HFFc6 (cell line): ENCODE results near the gene SERPINB5. TPM values are rescaled to one million over a fixed set of nuclear protein-coding genes. Genes with fewer than 3 reads are reported as not detected.

ENCODE experiments used
- DNase-seq: peaks from one replicate; pipeline ENCODE4 v3.0.0-alpha.2; 2018
- H3K27ac Mint-ChIP-seq: 2 replicates; pipeline ENCODE4 v1.8.0; 2020; ENCODE audit warnings: mild to moderate bottlenecking, mixed read lengths
- H3K27me3 Mint-ChIP-seq: 2 replicates; pipeline ENCODE4 v1.8.0; 2021; ENCODE audit warnings: mild to moderate bottlenecking, moderate library complexity, mixed read lengths; ENCODE audit not compliant: insufficient read depth
- H3K36me3 Mint-ChIP-seq: 2 replicates; pipeline ENCODE4 v1.8.0; 2021; ENCODE audit warnings: low read depth, mixed read lengths
- H3K4me1 Mint-ChIP-seq: 2 replicates; pipeline ENCODE4 v1.8.0; 2020; ENCODE audit warnings: low read depth, mixed read lengths
- H3K4me3 Mint-ChIP-seq: 2 replicates; pipeline ENCODE4 v1.8.0; 2020; ENCODE audit warnings: mild to moderate bottlenecking, moderate library complexity, mixed read lengths
- H3K9me3 Mint-ChIP-seq: 2 replicates; pipeline ENCODE4 v1.8.0; 2020; ENCODE audit warnings: mild to moderate bottlenecking, mixed read lengths
- total RNA-seq, 6 experiments: library from RNA; stranded (reverse); fragmentation: NEBNext Ultra II Directional; extraction: Animal tissue kit (Norgen Biotek cat#: 25700); gene quantifications; 2 replicates in 1 of 6; 3 replicates in 5 of 6; pipeline ENCODE4 v1.2.3, GENCODE V29; 2021
- TF ChIP-seq, protein P1 (sequence below): fragments of 200-600 bp; sonication (generic); IDR thresholded peaks from 2 replicates; pipeline ENCODE4 v1.5.0; 2021; ENCODE audit warnings: antibody characterized with exemption, mild to moderate bottlenecking

SERPINB5 gene
- total RNA-seq, 6 experiments from 2014 or later, result not detected

DNA sequence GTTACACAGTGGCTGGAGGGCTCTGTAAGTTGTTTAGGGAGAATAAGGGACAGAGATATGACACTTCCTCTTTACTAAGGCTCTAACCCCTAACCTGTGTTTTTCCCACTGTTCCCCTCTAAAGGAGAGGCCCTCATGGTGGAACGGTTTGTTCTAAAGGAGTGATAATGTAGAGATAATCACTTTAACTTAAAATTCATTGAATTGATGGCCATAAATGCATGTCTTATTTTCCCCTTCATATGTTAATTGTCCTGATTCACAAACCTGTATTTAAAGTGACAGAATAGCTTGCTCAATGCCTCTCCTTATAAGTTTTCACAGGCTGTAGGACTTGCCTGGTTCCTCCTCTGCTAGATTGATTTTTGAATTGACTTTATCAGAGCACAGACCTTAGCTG is 65.3 kb downstream of the SERPINB5 start, which contains the start of gene SERPINB12:
Gene SERPINB12 (plus strand): TSS at position 301 of the 400 bp plus-strand sequence. CDS start 13,791 bp downstream, outside the sequence.
- Mint-ChIP-seq H3K27ac (no peak within 1 kb of the TSS), H3K36me3 (no peaks in the 10 kb centered on the region), H3K4me3 (no peak within 1 kb of the TSS), H3K27me3 (no peaks in the 10 kb centered on the region), H3K4me1 (peaks cover 19% of the 10 kb centered on the region), H3K9me3 (no peaks in the 10 kb centered on the region)
- TF ChIP-seq, protein P1, sequence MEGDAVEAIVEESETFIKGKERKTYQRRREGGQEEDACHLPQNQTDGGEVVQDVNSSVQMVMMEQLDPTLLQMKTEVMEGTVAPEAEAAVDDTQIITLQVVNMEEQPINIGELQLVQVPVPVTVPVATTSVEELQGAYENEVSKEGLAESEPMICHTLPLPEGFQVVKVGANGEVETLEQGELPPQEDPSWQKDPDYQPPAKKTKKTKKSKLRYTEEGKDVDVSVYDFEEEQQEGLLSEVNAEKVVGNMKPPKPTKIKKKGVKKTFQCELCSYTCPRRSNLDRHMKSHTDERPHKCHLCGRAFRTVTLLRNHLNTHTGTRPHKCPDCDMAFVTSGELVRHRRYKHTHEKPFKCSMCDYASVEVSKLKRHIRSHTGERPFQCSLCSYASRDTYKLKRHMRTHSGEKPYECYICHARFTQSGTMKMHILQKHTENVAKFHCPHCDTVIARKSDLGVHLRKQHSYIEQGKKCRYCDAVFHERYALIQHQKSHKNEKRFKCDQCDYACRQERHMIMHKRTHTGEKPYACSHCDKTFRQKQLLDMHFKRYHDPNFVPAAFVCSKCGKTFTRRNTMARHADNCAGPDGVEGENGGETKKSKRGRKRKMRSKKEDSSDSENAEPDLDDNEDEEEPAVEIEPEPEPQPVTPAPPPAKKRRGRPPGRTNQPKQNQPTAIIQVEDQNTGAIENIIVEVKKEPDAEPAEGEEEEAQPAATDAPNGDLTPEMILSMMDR, result no peak
- DNase-seq, result no peak

DNA sequence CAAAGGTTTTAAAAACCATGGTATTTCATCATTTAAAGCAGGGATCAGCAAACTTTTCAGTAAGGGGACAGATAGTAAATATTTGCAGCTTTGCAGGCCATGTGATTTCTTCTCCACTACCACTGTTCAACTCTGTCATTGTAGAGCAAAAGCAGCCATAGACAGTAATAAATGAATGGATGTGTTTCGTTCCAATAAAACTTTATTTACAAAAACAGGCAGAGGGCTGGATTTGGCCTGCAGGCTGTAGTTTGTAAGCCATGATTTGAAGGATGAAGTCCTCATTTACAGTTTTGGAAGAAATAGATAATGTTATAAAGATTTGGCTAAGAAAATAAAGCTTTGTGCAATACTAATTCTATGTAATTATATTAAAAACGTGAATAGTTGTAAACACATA is 67.3 kb downstream of the SERPINB5 start:
- no peaks in the 10 kb centered on the region for H3K27me3 Mint-ChIP-seq
- H3K4me3 Mint-ChIP-seq, result no peak overlapping the region
- H3K9me3 Mint-ChIP-seq, result no peaks in the 10 kb centered on the region
- H3K36me3 Mint-ChIP-seq, result no peaks in the 10 kb centered on the region
- H3K27ac Mint-ChIP-seq, result no peak overlapping the region
- no peak for DNase-seq
- H3K4me1 Mint-ChIP-seq, result peaks cover 19% of the 10 kb centered on the region
- TF ChIP-seq, protein P1, result no peak

DNA sequence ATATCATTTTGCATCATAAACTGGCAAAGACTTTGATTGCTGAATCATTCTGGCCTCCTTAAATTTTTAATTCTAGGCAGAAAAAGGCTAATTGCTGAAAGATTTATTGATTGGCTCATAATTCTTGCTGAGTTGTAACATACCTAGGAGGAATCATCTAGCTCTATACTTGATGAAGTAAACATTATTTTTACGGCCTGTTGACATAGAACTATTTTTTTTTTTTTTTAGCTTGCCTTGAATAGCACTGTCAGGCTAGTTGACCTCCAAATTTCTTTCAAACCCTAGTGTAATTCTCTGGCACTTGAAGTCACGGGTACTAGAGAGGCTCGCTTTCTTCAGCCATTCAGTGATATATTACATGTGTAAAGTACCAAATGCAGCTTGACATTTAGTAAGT is 68.2 kb downstream of the SERPINB5 start:
- no peak overlapping the region for H3K27ac Mint-ChIP-seq
- TF ChIP-seq, protein P1, result no peak
- no peak for DNase-seq
- no peaks in the 10 kb centered on the region for H3K27me3 Mint-ChIP-seq
- no peak overlapping the region for H3K4me3 Mint-ChIP-seq
- no peaks in the 10 kb centered on the region for H3K36me3 Mint-ChIP-seq
- H3K4me1 Mint-ChIP-seq, result peaks cover 12% of the 10 kb centered on the region
- H3K9me3 Mint-ChIP-seq, result no peaks in the 10 kb centered on the region

DNA sequence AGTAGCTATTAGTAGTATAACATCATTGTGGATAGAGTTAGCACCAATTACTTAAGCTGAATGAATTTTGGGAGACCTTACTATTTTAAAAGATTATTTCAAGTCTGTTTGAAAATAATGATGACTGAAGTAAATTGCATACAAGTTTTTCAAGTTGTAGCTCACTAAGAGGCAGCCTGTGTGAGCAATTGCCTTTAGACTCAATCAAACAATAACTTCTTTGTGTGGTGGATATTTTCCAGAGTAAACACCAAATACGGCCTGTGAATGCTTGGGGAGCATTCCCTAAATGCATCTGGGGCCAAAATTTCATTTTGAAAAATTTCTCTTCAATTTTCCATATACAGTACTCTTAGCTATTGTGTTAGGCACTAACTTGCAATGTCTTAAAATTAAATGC is 73.3 kb downstream of the SERPINB5 start:
- Mint-ChIP-seq H3K27ac (no peak overlapping the region), H3K4me1 (peaks cover 29% of the 10 kb centered on the region)

DNA sequence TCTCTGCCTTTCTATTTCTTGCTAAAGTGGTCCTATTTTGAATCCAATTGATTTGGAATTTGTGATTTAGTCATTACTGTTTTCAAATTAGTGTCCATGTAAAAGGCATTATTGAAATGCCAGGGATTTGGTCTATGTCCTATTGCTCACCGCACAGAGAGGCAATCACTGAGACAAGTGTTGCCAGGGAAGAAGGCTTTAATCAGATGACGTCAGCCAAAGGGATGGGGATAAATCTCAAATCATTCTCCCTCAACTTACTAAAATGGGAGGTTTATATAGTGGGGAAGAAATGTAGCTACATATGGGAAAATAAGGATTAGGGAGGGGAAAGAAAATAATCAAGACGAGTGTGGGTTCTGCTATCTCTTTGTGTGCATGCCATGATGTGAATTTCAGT is 75.0 kb downstream of the SERPINB5 start:
- Mint-ChIP-seq H3K4me1 (peaks cover 29% of the 10 kb centered on the region), H3K36me3 (no peaks in the 10 kb centered on the region), H3K27ac (peak overlapping the region; percentile 32; the same call in 1 of the 2 replicates), H3K27me3 (no peaks in the 10 kb centered on the region), H3K9me3 (no peaks in the 10 kb centered on the region), H3K4me3 (no peak overlapping the region)
- TF ChIP-seq, protein P1, result no peak
- no peak for DNase-seq

More for the DNA sequence above, 73.3 kb downstream of the SERPINB5 start:
- TF ChIP-seq, protein P1, result no peak
- no peak for DNase-seq
- Mint-ChIP-seq H3K27me3 (no peaks in the 10 kb centered on the region), H3K9me3 (no peaks in the 10 kb centered on the region), H3K4me3 (no peak overlapping the region), H3K36me3 (no peaks in the 10 kb centered on the region)

DNA sequence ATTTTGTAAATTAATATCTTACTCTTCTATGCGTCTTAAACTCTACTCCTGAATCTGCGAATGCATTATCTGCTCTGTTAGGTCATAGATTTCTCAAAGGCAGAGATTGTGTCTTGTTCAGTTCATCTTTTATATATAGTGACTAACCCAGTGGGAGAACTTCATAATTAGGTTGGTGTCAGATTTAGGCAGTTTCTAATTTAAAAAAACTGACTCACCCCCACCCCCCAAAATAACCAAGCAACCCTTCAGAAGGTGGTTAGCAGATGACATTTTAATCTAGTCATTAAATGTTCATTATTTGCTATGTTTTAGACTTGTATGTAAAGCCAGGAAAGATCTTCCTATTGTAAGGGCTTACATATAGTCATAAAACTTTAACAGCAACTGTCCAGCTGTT is 75.8 kb downstream of the SERPINB5 start:
- Mint-ChIP-seq H3K9me3 (no peaks in the 10 kb centered on the region), H3K27me3 (no peaks in the 10 kb centered on the region), H3K36me3 (no peaks in the 10 kb centered on the region), H3K4me3 (peak overlapping the region; percentile 59; the same call in 1 of the 2 replicates), H3K4me1 (peaks cover 29% of the 10 kb centered on the region), H3K27ac (peak overlapping the region; percentile 80)
- no peak for DNase-seq
- TF ChIP-seq, protein P1, result no peak
